CD1c-positive myeloid dendritic cell (primary cell): ENCODE measurements around the gene FBXO15.

Source experiments
- DNase-seq: peaks from one replicate; pipeline ENCODE4 v3.0.0-alpha.2; 2016; ENCODE audit errors: extremely low spot score

FBXO15 gene

GRCh38 chr18:74063023-74063422 is 84.6 kb downstream of the FBXO15 start:
- DNase-seq, result no peak

- DNase-seq, result no peak
Measured at GRCh38 chr18:74062037-74062436, 85.6 kb downstream of the FBXO15 start.

- no peak for DNase-seq
Measured at GRCh38 chr18:74060579-74060978, 87.1 kb downstream of the FBXO15 start.

- DNase-seq, result no peak
Measured at GRCh38 chr18:74050807-74051206, 96.8 kb downstream of the FBXO15 start.

- peak; percentile 44 for DNase-seq
Measured at GRCh38 chr18:74040459-74041332, 106.9 kb downstream of the FBXO15 start.

- no peak for DNase-seq
Measured at GRCh38 chr18:74040008-74040407, 107.6 kb downstream of the FBXO15 start.

- no peak for DNase-seq
Measured at GRCh38 chr18:74029161-74029560, 118.5 kb downstream of the FBXO15 start.
